K562 (cell line): Measurements from ENCODE around the gene GARRE1. TPM values are rescaled to one million over a fixed set of nuclear protein-coding genes. Genes with fewer than 3 reads are reported as not detected.

Experiments used
- CREB3 ChIP-seq: fragments of 450-650 bp; conservative IDR thresholded peaks from 2 replicates; pipeline ENCODE4 v1.6.1; 2016; ENCODE audit warnings: missing genetic modification characterization, low read depth, mild to moderate bottlenecking, missing compliant biosample characterization, moderate library complexity
- CTCF ChIP-seq, 3 experiments: IDR thresholded peaks in 2 of 3; conservative IDR thresholded peaks in 1 of 3; 2 replicates each; pipeline ENCODE4 v1.5.1; 2011 to 2012; ENCODE audit warnings: low read length in 3 of 3, mild to moderate bottlenecking in 3 of 3, control low read depth in 2 of 3, improper control_type of control experiment in 1 of 3, inconsistent platforms in 1 of 3, low read depth in 1 of 3, mixed read lengths in 1 of 3, moderate library complexity in 1 of 3; ENCODE audit not compliant: insufficient read depth in 2 of 3
- EP400 ChIP-seq: fragments of 450-650 bp; IDR thresholded peaks from 2 replicates; pipeline ENCODE4 v1.6.1; 2017; ENCODE audit warnings: antibody characterized with exemption, mild to moderate bottlenecking, moderate library complexity
- LARP7 ChIP-seq: fragments of 450-650 bp; IDR thresholded peaks from 2 replicates; pipeline ENCODE4 v1.6.1; 2016
- NFRKB ChIP-seq: fragments of 450-650 bp; IDR thresholded peaks from 2 replicates; pipeline ENCODE4 v1.6.1; 2016; ENCODE audit warnings: low read depth
- PKNOX1 ChIP-seq: fragments of 450-650 bp; IDR thresholded peaks from 2 replicates; pipeline ENCODE4 v1.6.1; 2016
- PML ChIP-seq: IDR thresholded peaks from 2 replicates; pipeline ENCODE4 v1.6.1; 2012; ENCODE audit warnings: low read length, inconsistent platforms
- POLR2A ChIP-seq: fragments of 450-650 bp; conservative IDR thresholded peaks from 2 replicates; pipeline ENCODE4 v1.6.1; 2016
- POLR2B ChIP-seq: fragments of 450-650 bp; IDR thresholded peaks from 2 replicates; pipeline ENCODE4 v1.6.1; 2018; ENCODE audit warnings: low read depth; ENCODE audit not compliant: partially characterized antibody
- POLR2G ChIP-seq: fragments of 200-400 bp; formaldehyde crosslinking; IDR thresholded peaks from 2 replicates; pipeline ENCODE4 v1.6.1; 2017; ENCODE audit warnings: low read depth, mild to moderate bottlenecking, antibody characterized with exemption, low read length, moderate library complexity
- PTRF ChIP-seq: fragments of 450-650 bp; IDR thresholded peaks from 2 replicates; pipeline ENCODE4 v1.6.1; 2016; ENCODE audit warnings: mild to moderate bottlenecking, missing genetic modification characterization, missing compliant biosample characterization
- RBM22 ChIP-seq: fragments of 200-400 bp; formaldehyde crosslinking; IDR thresholded peaks from 2 replicates; pipeline ENCODE4 v1.6.1; 2018; ENCODE audit warnings: low read length, low read depth; ENCODE audit not compliant: poor library complexity, severe bottlenecking
- SMAD2 ChIP-seq: fragments of 150-350 bp; IDR thresholded peaks from 2 replicates; pipeline ENCODE4 v1.6.1; 2014; ENCODE audit warnings: low read depth, mild to moderate bottlenecking, low read length
- TCF15 ChIP-seq: fragments of 250-450 bp; sonication (Bioruptor Pico); IDR thresholded peaks from 2 replicates; pipeline ENCODE4 v1.8.0; 2022; ENCODE audit warnings: moderate library complexity, mild to moderate bottlenecking, inconsistent platforms
- ZNF407 ChIP-seq: fragments of 450-650 bp; IDR thresholded peaks from 2 replicates; pipeline ENCODE4 v1.6.1; 2016; ENCODE audit warnings: low read depth
- ZNF444 ChIP-seq: fragments of 250-450 bp; sonication (Bioruptor Pico); IDR thresholded peaks from 2 replicates; pipeline ENCODE4 v1.4.0; 2020; ENCODE audit warnings: mild to moderate bottlenecking, moderate library complexity
- polyA plus RNA-seq, 8 experiments: library from polyadenylated mRNA; depleted of rRNA in 4 of 8; stranded (reverse) in 5 of 8; unstranded in 3 of 8; fragments of >200 nt; fragmentation: Nextera tagmentation in 2 of 8; fragmentation: Illumina TruSeq in 1 of 8; extraction: Ambion mirVana in 2 of 8; extraction: Trizol in 1 of 8; gene quantifications; 2 replicates each; pipeline versions ENCODE4 v1.2.1 to v1.2.3, GENCODE V29; 2011 to 2014; ENCODE audit warnings: inconsistent platforms in 1 of 8, missing spikeins in 1 of 8
- total RNA-seq, 7 experiments: library from RNA; depleted of rRNA in 6 of 7; stranded (reverse); fragments of >200 nt in 6 of 7; fragmentation: Illumina TruSeq in 2 of 7; extraction: Trizol in 2 of 7; gene quantifications; 2 replicates each; pipeline versions ENCODE4 v1.2.1 to v1.2.3, GENCODE V29; 2011 to 2021; ENCODE audit warnings: low replicate concordance in 1 of 7

The GARRE1 gene
- total and polyA plus RNA-seq, 9 of the 15 experiments (the other 6 are each of a cell fraction or from before 2014, with no cell fraction given), result 1.6 to 12.8 (median 7.5) TPM

- TF ChIP-seq CTCF (IDR thresholded peaks at IDR 0.05 in 2 of 3, conservative IDR thresholded peaks at IDR 0.05 in 1 of 3; ENCODE audit: insufficient read depth in 2 of 3, low read depth in 1 of 3, low read length in 3 of 3), result peak in 1 of 3 experiments; percentile 23; a peak in 1 of 6 replicates
- TF ChIP-seq PTRF (tag), result no peak
- peak; percentile 85 for TF ChIP-seq POLR2B
- peak; percentile 93 for TF ChIP-seq POLR2G
- no peak for TF ChIP-seq PKNOX1
- TF ChIP-seq SMAD2, result no peak
- no peak for TF ChIP-seq ZNF407
- TF ChIP-seq RBM22, result no peak
- TF ChIP-seq EP400, result peak; percentile 62; the same call in 1 of the 2 replicates
- peak; percentile 74; the same call in 1 of the 2 replicates for TF ChIP-seq PML
- TF ChIP-seq CREB3, result no peak
- TF ChIP-seq LARP7, result peak; percentile 57; the same call in 1 of the 2 replicates
- TF ChIP-seq TCF15 (CRISPR knock-in tag), result no peak
- TF ChIP-seq POLR2A, result peak; percentile 92
- TF ChIP-seq ZNF444 (CRISPR knock-in tag), result no peak
- TF ChIP-seq NFRKB, result peak; percentile 62; the same call in 1 of the 2 replicates
Observed at GRCh38 chr19:34254046-34254697, at the start of gene GARRE1 (continued).
